ENCODE measurements around the gene PSTK.

Gene PSTK

GRCh38 chr10:123021517-123021916 lies 41.3 kb downstream of the PSTK start:
- DNase-seq = no peak

- no peak for DNase-seq
Measured at GRCh38 chr10:123024540-123024939, 44.3 kb downstream of the PSTK start.

GRCh38 chr10:123026302-123026701 lies 46.1 kb downstream of the PSTK start:
- no peak for DNase-seq

GRCh38 chr10:123027861-123028260 lies 47.7 kb downstream of the PSTK start:
- DNase-seq = no peak

GRCh38 chr10:123031124-123031523 lies 50.9 kb downstream of the PSTK start:
- no peak for DNase-seq

GRCh38 chr10:123034332-123034731 lies 54.1 kb downstream of the PSTK start:
- no peak for DNase-seq

GRCh38 chr10:123035467-123036086 lies 55.4 kb downstream of the PSTK start:
- no peak for DNase-seq

- no peak for DNase-seq
Measured at GRCh38 chr10:123038782-123039631, 58.8 kb downstream of the PSTK start.

GRCh38 chr10:123039632-123039930 lies 59.4 kb downstream of the PSTK start:
- no peak for DNase-seq

Data from CD4-positive, alpha-beta T cell treated with Interleukin-21 for 1 hour (primary cell).